Measurements from ENCODE around the gene THAP3.

Gene THAP3

GRCh38 chr1:6586404-6586816 is 38.3 kb upstream of the THAP3 start:
- H3K4me3 ChIP-seq (ENCODE audit: low read depth, low read length), result no peak overlapping the region
- in situ Hi-C loops (cut with HindIII; ENCODE audit: low sequenced_read_pairs), result no loop called here
- TF ChIP-seq CTCF (IDR thresholded peaks at IDR 0.05; ENCODE audit: low read depth, low read length), result no peak
- DNase-seq (ENCODE audit: low read depth, low spot score), result no peak

- no peak overlapping the region for H3K4me3 ChIP-seq (ENCODE audit: low read depth, low read length)
- in situ Hi-C loops (cut with HindIII; ENCODE audit: low sequenced_read_pairs), result no loop called here
- no peak for DNase-seq (ENCODE audit: low read depth, low spot score)
- no peak for TF ChIP-seq CTCF (IDR thresholded peaks at IDR 0.05; ENCODE audit: low read depth, low read length)
Observed at GRCh38 chr1:6587261-6588005, 37.2 kb upstream of the THAP3 start.

- no peak for TF ChIP-seq CTCF (IDR thresholded peaks at IDR 0.05; ENCODE audit: low read depth, low read length)
- in situ Hi-C loops (cut with HindIII; ENCODE audit: low sequenced_read_pairs), result no loop called here
- H3K4me3 ChIP-seq (ENCODE audit: low read depth, low read length), result no peak overlapping the region
- no peak for DNase-seq (ENCODE audit: low read depth, low spot score)
Observed at GRCh38 chr1:6588128-6588892, 36.4 kb upstream of the THAP3 start.

GRCh38 chr1:6588893-6589520 is 35.7 kb upstream of the THAP3 start:
- in situ Hi-C loops (cut with HindIII; ENCODE audit: low sequenced_read_pairs), result no loop called here
- H3K4me3 ChIP-seq (ENCODE audit: low read depth, low read length), result no peak overlapping the region

GRCh38 chr1:6590046-6590445 is 34.6 kb upstream of the THAP3 start:
- no peak for DNase-seq (ENCODE audit: low read depth, low spot score)
- in situ Hi-C loops (cut with HindIII; ENCODE audit: low sequenced_read_pairs), result no loop called here

More at GRCh38 chr1:6588893-6589520, 35.7 kb upstream of the THAP3 start:
- no peak for TF ChIP-seq CTCF (IDR thresholded peaks at IDR 0.05; ENCODE audit: low read depth, low read length)
- no peak for DNase-seq (ENCODE audit: low read depth, low spot score)

More at GRCh38 chr1:6590046-6590445, 34.6 kb upstream of the THAP3 start:
- no peak overlapping the region for H3K4me3 ChIP-seq (ENCODE audit: low read depth, low read length)
- TF ChIP-seq CTCF (IDR thresholded peaks at IDR 0.05; ENCODE audit: low read depth, low read length), result no peak
